SK-N-MC (cell line): Measurements from ENCODE around the gene ERP27.

Source experiments
- DNase-seq: peaks from one replicate; pipeline ENCODE4 v3.0.0-alpha.2; 2011; ENCODE audit warnings: low read depth, low spot score
- H3K27ac ChIP-seq: fragments of 200-600 bp; sonication (generic); 2 replicates; pipeline ENCODE4 v1.5.1; 2016; ENCODE audit warnings: mixed run types
- H3K36me3 ChIP-seq: fragments of 200-600 bp; sonication (generic); 2 replicates; pipeline ENCODE4 v1.6.1; 2017; ENCODE audit warnings: antibody characterized with exemption, low read length, mixed read lengths; ENCODE audit not compliant: insufficient read depth
- H3K4me3 ChIP-seq: fragments of 200-600 bp; sonication (generic); 2 replicates; pipeline ENCODE4 v1.5.1; 2016
- H3K9ac ChIP-seq: fragments of 200-600 bp; sonication (generic); 2 replicates; pipeline ENCODE4 v1.8.0; 2017; ENCODE audit warnings: mixed run types, mixed read lengths; ENCODE audit not compliant: insufficient read length
- H3K9me3 ChIP-seq: fragments of 200-600 bp; sonication (generic); 2 replicates; pipeline ENCODE4 v1.6.1; 2017; ENCODE audit warnings: low read depth, mild to moderate bottlenecking, antibody characterized with exemption, low read length, moderate library complexity, mixed read lengths
- EZH2 ChIP-seq: fragments of 200-600 bp; sonication (generic); IDR thresholded peaks from one replicate; pipeline ENCODE4 v1.6.1; 2017; ENCODE audit warnings: antibody characterized with exemption
- FOXP2 ChIP-seq: optimal IDR thresholded peaks from 2 replicates; pipeline ENCODE3; 2011; ENCODE audit warnings: mild to moderate bottlenecking, moderate library complexity; ENCODE audit not compliant: insufficient read depth; ENCODE audit errors: extremely low read length, control extremely low read depth
- POLR2AphosphoS5 ChIP-seq: IDR thresholded peaks from 2 replicates; pipeline ENCODE4 v1.6.1; 2012; ENCODE audit warnings: mild to moderate bottlenecking, low read depth, low read length, borderline replicate concordance

Gene ERP27

DNA sequence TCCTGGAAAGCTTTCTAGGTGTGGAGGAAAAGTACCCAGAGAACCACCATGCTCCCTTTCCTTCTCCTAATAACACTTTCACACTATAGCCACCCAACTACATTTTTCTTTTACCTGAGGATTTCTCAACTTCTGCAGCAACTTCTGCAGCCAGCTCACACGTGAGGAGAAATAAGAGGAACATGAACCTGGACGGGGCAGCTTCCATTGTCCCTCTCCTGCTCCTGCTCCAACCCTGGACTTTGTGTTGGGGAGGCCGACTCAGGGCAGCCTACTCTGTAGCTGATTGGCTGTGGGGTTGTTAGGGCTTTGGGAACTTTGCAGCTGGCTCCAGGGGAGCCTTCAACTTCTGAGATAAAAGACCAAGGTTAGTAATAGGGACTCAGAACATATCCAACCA, at the start of gene ERP27:
Gene ERP27, minus strand, starts transcription at position 237 of the 400 bp plus-strand sequence. Its CDS starts 29 bp downstream, at position 208.
- DNase-seq: no peak
- no peak for TF ChIP-seq FOXP2
- no peak within 1 kb of the TSS for H3K27ac ChIP-seq
- no peaks in the 10 kb centered on the region for H3K9me3 ChIP-seq
- no peak within 1 kb of the TSS for H3K9ac ChIP-seq
- no peak within 1 kb of the TSS for H3K4me3 ChIP-seq
- H3K36me3 ChIP-seq: peaks cover 13% of the 10 kb centered on the region

- Histone ChIP-seq H3K4me3 (no peak overlapping the region), H3K36me3 (no peaks in the 10 kb centered on the region), H3K9me3 (peaks cover 5% of the 10 kb centered on the region; the same call in 1 of the 2 replicates), H3K9ac (no peak overlapping the region), H3K27ac (no peak overlapping the region)
- no peak for TF ChIP-seq POLR2AphosphoS5
- no peak for TF ChIP-seq EZH2
- no peak for TF ChIP-seq FOXP2
- DNase-seq: no peak
Observed at GRCh38 chr12:14988035-14988434, 49.7 kb upstream of the ERP27 start.

DNA sequence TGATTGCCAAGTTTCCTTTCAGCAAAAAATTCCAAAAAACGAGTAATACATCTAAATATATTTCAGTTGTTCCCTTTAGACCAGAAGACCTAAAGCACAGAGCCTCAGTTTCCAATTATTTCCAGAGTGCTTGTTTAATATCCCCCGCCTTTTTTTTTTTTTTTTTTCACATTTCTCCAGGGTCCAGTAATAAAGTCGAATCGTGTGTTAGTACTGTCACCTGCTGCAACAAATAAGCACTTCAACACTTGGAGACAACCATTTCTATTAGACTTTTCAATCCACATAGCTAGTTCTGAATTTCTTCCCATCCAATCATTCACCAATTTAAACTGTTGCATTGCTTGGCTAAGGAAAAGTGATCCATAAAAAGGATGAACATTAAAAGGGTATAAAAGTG, 48.1 kb upstream of the ERP27 start:
- H3K9ac ChIP-seq: no peak overlapping the region
- TF ChIP-seq FOXP2 (no peak), EZH2 (no peak), POLR2AphosphoS5 (no peak)
- H3K36me3 ChIP-seq: no peaks in the 10 kb centered on the region
- no peak overlapping the region for H3K27ac ChIP-seq
- H3K4me3 ChIP-seq: no peak overlapping the region
- DNase-seq: no peak
- peaks cover 5% of the 10 kb centered on the region; the same call in 1 of the 2 replicates for H3K9me3 ChIP-seq

GRCh38 chr12:14984766-14985285, 46.5 kb upstream of the ERP27 start:
- H3K9ac ChIP-seq: no peak overlapping the region
- DNase-seq: no peak
- TF ChIP-seq POLR2AphosphoS5: no peak
- no peak for TF ChIP-seq FOXP2
- no peak for TF ChIP-seq EZH2
- no peak overlapping the region for H3K4me3 ChIP-seq
- no peaks in the 10 kb centered on the region for H3K36me3 ChIP-seq
- no peak overlapping the region for H3K27ac ChIP-seq
- peaks cover 5% of the 10 kb centered on the region; the same call in 1 of the 2 replicates for H3K9me3 ChIP-seq

DNA sequence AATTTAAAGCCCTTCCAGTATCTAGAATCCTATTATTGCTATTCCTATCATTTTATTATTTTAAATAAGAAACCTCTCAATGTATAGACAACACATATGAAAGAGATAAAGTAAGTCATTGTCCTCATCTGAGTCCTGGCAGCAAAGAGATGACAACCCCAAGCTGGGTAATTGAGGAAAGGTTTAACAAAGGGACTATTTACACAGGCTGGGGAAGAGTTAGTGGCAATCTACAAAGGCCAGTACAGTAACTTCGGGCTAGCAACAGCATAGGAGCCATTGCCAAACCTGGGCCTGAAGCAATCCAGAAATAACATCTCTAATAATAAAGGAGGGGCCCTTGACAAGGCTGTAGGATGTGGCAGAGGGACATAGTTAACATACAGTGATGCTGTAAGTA, 45.7 kb upstream of the ERP27 start:
- no peak overlapping the region for H3K27ac ChIP-seq
- H3K9me3 ChIP-seq: peaks cover 5% of the 10 kb centered on the region; the same call in 1 of the 2 replicates
- no peak overlapping the region for H3K9ac ChIP-seq
- no peak overlapping the region for H3K4me3 ChIP-seq
- TF ChIP-seq POLR2AphosphoS5 (no peak), FOXP2 (no peak), EZH2 (no peak)
- no peaks in the 10 kb centered on the region for H3K36me3 ChIP-seq
- DNase-seq: no peak

GRCh38 chr12:14982991-14983390, 44.7 kb upstream of the ERP27 start:
- peaks cover 5% of the 10 kb centered on the region; the same call in 1 of the 2 replicates for H3K9me3 ChIP-seq
- no peaks in the 10 kb centered on the region for H3K36me3 ChIP-seq
- H3K4me3 ChIP-seq: no peak overlapping the region
- TF ChIP-seq POLR2AphosphoS5 (no peak), EZH2 (no peak), FOXP2 (no peak)
- no peak for DNase-seq
- H3K9ac ChIP-seq: no peak overlapping the region
- H3K27ac ChIP-seq: no peak overlapping the region

- Histone ChIP-seq H3K9ac (no peak overlapping the region), H3K36me3 (no peaks in the 10 kb centered on the region), H3K4me3 (no peak overlapping the region), H3K9me3 (peaks cover 3% of the 10 kb centered on the region; the same call in 1 of the 2 replicates), H3K27ac (no peak overlapping the region)
- no peak for DNase-seq
- TF ChIP-seq FOXP2: no peak
- no peak for TF ChIP-seq POLR2AphosphoS5
- no peak for TF ChIP-seq EZH2
Observed at GRCh38 chr12:14982562-14982961, 44.2 kb upstream of the ERP27 start.

DNA sequence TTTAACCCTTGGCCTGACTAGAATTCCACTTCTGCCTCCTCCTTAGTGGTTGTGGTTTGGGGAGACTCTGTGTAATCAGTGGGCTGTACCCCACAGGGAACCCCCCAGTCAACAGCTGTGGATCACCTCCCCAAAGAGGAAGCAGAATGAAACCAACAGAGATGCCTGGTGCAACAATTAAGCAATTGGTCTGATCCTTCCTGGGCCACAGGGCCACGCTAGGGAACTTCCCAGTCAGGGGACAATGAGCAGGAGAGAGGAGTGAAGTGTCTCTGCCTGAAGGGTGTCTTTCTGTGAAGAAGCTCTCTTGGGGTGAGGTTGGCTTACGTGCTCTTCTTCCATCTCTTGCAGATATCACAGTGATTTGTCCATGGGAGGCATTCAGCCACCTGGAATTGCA, 42.7 kb upstream of the ERP27 start:
- Histone ChIP-seq H3K27ac (no peak overlapping the region), H3K4me3 (no peak overlapping the region), H3K36me3 (no peaks in the 10 kb centered on the region), H3K9me3 (no peaks in the 10 kb centered on the region), H3K9ac (no peak overlapping the region)
- TF ChIP-seq EZH2: no peak
- TF ChIP-seq FOXP2: no peak
- TF ChIP-seq POLR2AphosphoS5: no peak
- no peak for DNase-seq

DNA sequence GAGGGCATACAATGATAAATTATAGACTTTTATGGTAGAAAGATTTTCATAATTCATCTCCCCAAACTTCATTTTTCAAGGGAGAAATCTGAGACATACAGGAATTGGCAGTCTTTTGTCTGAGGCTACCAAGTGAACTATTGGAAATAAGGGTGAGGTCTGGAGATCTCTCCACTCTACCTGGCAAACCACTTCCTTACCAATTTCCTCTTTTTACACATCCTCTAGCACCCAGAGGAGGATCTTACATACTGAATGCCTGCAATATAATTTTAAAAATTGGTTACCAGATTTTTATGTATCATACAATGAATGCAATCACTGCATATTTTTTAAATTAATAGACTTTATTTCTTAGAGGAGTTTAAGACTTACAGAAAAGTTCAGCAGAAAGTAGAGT, 41.1 kb upstream of the ERP27 start:
- no peaks in the 10 kb centered on the region for H3K9me3 ChIP-seq
- no peak overlapping the region for H3K9ac ChIP-seq
- DNase-seq: no peak
- no peak overlapping the region for H3K4me3 ChIP-seq
- TF ChIP-seq FOXP2 (no peak), POLR2AphosphoS5 (no peak), EZH2 (no peak)
- H3K36me3 ChIP-seq: no peaks in the 10 kb centered on the region
- no peak overlapping the region for H3K27ac ChIP-seq
